Left lung (tissue), 10 donors: ENCODE results near the gene C9orf50. TPM values are rescaled to one million over a fixed set of nuclear protein-coding genes. Genes with fewer than 3 reads are reported as not detected.
"Not testable (repeated sequence)": the region's sequence is repeated elsewhere in the genome, so short reads cannot be mapped to it uniquely, and the experiment has no call there.

Source experiments
- ATAC-seq: fragments of 200-7000 bp; cut with Tn5 transposase; one replicate; pipeline ENCODE4 v1.9.1; 2020; ENCODE audit warnings: moderate library complexity
- DNase-seq, 4 donors: peaks; one replicate each; pipeline ENCODE4 v3.0.0-alpha.2; 2013 to 2020
- H3K27ac ChIP-seq, 2 donors: fragments of 200-600 bp; sonication (generic) in 1 of 2; one replicate each; pipeline versions ENCODE4 v1.5.0 to v1.8.0; 2020 to 2021
- H3K27me3 ChIP-seq, 2 donors: fragments of 200-600 bp; sonication (generic) in 1 of 2; one replicate each; pipeline versions ENCODE4 v1.5.0 to v1.8.0; 2020 to 2021
- H3K36me3 ChIP-seq, 2 donors: fragments of 200-600 bp; sonication (generic) in 1 of 2; one replicate each; pipeline versions ENCODE4 v1.5.0 to v1.8.0; 2020 to 2021
- H3K4me1 ChIP-seq, 2 donors: fragments of 200-600 bp; one replicate each; pipeline ENCODE4 v1.8.0; 2021
- H3K4me3 ChIP-seq, 2 donors: fragments of 200-600 bp; sonication (generic) in 1 of 2; one replicate each; pipeline versions ENCODE4 v1.5.0 to v1.8.0; 2020 to 2021; ENCODE audit warnings: mild to moderate bottlenecking in 1 of 2
- H3K9me3 ChIP-seq, 2 donors: fragments of 200-600 bp; sonication (generic) in 1 of 2; one replicate each; pipeline versions ENCODE4 v1.5.0 to v1.8.0; 2020 to 2021
- CTCF ChIP-seq, 2 donors: fragments of 200-600 bp; sonication (generic) in 1 of 2; IDR thresholded peaks; one replicate each; pipeline versions ENCODE4 v1.5.0 to v1.8.0; 2021; ENCODE audit warnings: antibody characterized with exemption in 2 of 2
- intact Hi-C, 2 donors: fragments of 100-400 bp; cut with DNase I; formaldehyde crosslinking; loops; one replicate each; pipeline versions ENCODE4 v1.11.2 to v1.14.2; 2022
- polyA plus RNA-seq, 6 donors: library from polyadenylated mRNA; unstranded; fragments of 120-200 nt; gene quantifications; one replicate each; pipeline ENCODE4 v1.2.1, GENCODE V29; 2013; ENCODE audit not compliant: insufficient read length in 6 of 6
- total RNA-seq, 2 donors: library from RNA; stranded (reverse); fragmentation: NEBNext Ultra II Directional; extraction: Animal tissue kit (Norgen Biotek cat#: 25700); gene quantifications; one replicate each; pipeline ENCODE4 v1.2.1, GENCODE V29; 2021
- donor health status: DM: no; HTN: yes; CAD: no.
- donor health status: DM: no; HTN: no; CAD: no.

Gene C9orf50
- total and polyA plus RNA-seq, 8 donors = 0.18 to 0.51 (median 0.44) TPM; not detected in 2

DNA sequence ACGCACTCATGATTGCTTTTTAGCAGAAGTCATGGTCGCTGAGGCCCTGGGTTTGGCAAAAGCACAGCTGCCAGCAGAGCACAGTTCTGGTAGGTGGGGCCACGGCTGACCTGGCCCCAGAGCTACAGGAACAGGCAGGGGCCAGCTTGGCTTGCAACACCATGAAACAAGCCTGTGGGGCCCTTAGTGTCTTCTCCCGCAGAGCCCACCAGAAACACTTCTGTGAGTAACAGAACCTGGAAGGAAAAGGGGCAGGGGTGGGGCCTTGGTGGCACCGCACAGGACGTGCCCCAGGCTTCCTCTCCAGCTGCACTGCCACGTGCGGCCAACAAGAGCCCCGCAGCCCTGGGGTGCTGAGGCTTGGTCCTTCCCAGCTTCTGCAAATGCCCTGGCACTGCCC lies 16.2 kb upstream of the C9orf50 start:
- Histone ChIP-seq H3K4me3 (no peak overlapping the region), H3K36me3 (peaks cover 0 to 75% of the 10 kb centered on the region in 2 donors), H3K9me3 (no peaks in the 10 kb centered on the region), H3K27me3 (no peaks in the 10 kb centered on the region), H3K27ac (no peak overlapping the region), H3K4me1 (peaks cover 8 to 26% of the 10 kb centered on the region in 2 donors)
- ATAC-seq (no peak), DNase-seq (peak in 1 of 4 donors; percentile 60)
- intact Hi-C loops = loop anchor here in 1 of 2 donors (10.0 kb wide), 1 partner anchor 158 kb away; no protein-coding TSS in a partner anchor
- TF ChIP-seq CTCF (IDR thresholded peaks at IDR 0.05) = no peak

- H3K27ac ChIP-seq, H3K27me3 ChIP-seq, ATAC-seq, H3K4me3 ChIP-seq, H3K9me3 ChIP-seq: not testable (repeated sequence)
- peak in 1 of 4 donors; percentile 28 for DNase-seq
- H3K36me3 ChIP-seq = peaks cover 0 to 82% of the 10 kb centered on the region in 2 donors
- peaks cover 8 to 29% of the 10 kb centered on the region in 2 donors for H3K4me1 ChIP-seq
- intact Hi-C loops = loop anchor here in 1 of 2 donors (10.0 kb wide), 1 partner anchor 158 kb away; no protein-coding TSS in a partner anchor
Observed at GRCh38 chr9:129636343-129636742, 15.4 kb upstream of the C9orf50 start.

DNA sequence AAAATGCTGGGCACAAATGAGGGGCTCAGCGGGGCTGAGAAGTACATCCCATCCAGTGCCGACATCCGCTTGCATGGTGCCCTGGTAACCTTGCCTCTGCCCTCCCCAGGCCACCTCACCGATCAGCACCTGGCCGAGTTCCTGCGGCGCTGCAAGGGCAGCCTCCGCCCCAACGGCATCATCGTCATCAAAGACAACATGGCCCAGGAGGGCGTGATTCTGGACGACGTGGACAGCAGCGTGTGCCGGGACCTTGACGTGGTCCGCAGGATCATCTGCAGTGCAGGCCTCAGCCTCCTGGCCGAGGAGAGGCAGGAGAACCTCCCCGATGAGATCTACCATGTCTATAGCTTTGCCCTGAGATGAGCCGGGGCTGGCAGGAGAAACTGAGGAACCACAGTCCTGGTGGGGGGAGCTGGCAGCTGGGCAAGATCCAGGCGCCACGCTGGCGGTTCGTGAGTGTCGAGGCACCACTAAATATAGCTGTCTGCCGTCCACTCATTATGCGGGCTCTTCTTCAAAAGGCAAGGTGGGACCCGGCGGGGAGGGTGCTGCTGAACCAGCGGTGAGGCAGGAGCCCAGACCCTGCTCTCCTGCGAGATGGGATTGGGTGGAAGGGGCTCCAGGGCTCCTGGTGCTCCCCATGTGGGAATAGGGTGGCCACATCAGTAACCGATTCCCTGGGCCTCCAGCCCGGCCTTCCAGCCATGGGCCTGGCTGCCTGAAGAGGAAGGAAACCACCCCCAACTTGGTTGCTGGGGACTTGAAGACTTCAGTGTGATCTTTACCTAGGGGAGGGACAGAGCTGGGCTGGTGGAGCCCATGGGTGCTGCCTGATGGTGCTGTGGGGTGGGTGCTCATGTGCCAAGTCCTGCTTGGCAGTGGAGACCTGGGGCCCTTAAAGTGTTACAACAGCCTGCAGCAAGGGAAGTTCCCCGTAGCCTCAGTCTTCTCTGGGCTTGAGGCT lies 14.5 kb upstream of the C9orf50 start:
- intact Hi-C loops = loop anchor here in 1 of 2 donors (10.0 kb wide), 1 partner anchor 159 kb away; no protein-coding TSS in a partner anchor
- ATAC-seq = no peak
- peaks cover 0 to 84% of the 10 kb centered on the region in 2 donors for H3K36me3 ChIP-seq

DNA sequence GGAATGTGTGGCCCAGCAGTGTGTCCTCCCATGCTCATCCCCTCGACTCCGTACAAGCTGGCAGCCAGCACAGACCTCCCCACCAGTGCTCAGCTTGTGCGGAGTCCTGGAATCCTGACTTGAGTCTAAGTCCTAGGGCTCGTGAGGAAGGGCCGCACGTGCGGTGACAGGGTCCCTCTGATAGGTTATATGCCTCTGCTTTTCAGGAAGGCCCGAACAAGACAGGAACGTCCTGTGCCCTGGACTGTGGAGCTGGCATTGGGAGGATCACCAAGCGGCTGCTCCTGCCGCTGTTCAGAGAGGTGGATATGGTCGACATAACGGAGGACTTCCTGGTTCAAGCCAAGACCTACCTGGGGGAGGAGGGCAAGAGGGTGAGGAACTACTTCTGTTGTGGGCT lies 12.9 kb upstream of the C9orf50 start:
- H3K36me3 ChIP-seq = peaks cover 0 to 76% of the 10 kb centered on the region in 2 donors
- H3K4me3 ChIP-seq = no peak overlapping the region
- intact Hi-C loops = loop anchor here in 1 of 2 donors (10.0 kb wide), 1 partner anchor 161 kb away; no protein-coding TSS in a partner anchor
- ATAC-seq = no peak
- no peaks in the 10 kb centered on the region for H3K9me3 ChIP-seq
- H3K4me1 ChIP-seq = peaks cover 0 to 33% of the 10 kb centered on the region in 2 donors
- DNase-seq = peak in 1 of 4 donors; percentile 57
- no peak overlapping the region for H3K27ac ChIP-seq
- H3K27me3 ChIP-seq = no peaks in the 10 kb centered on the region
- no peak for TF ChIP-seq CTCF (IDR thresholded peaks at IDR 0.05)

More for the DNA sequence above, 14.5 kb upstream of the C9orf50 start:
- Histone ChIP-seq H3K9me3 (no peaks in the 10 kb centered on the region), H3K4me1 (peaks cover 0 to 29% of the 10 kb centered on the region in 2 donors), H3K27ac (no peak overlapping the region), H3K4me3 (no peak overlapping the region), H3K27me3 (no peaks in the 10 kb centered on the region)
- DNase-seq = peak in 1 of 4 donors; percentile 54
- no peak for TF ChIP-seq CTCF (IDR thresholded peaks at IDR 0.05)

DNA sequence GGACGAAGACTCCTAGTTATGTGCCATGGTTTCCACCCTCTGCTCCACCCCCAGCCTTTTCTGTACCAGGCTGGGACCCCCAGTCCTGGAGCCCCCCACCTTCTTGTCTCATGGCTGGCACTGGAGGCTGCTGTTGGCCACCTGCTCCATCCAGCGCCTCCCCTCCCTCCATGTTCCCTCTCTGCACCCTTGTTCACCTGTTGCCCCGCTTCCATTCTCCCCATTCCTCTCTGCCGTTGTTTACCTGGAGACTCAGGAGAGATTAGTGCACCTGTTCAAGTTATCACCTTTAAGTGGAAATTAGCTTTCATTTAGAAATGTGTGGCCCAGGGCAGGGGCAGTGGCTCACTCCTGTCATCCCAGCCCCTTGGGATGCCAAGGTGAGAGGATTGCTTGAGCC lies 12.3 kb upstream of the C9orf50 start:
- H3K9me3 ChIP-seq = no peaks in the 10 kb centered on the region
- no peaks in the 10 kb centered on the region for H3K27me3 ChIP-seq
- intact Hi-C loops = loop anchor here in 1 of 2 donors (10.0 kb wide), 1 partner anchor 162 kb away; no protein-coding TSS in a partner anchor
- no peak overlapping the region for H3K27ac ChIP-seq
- peaks cover 0 to 73% of the 10 kb centered on the region in 2 donors for H3K36me3 ChIP-seq
- no peak overlapping the region for H3K4me3 ChIP-seq
- DNase-seq (peak in 1 of 4 donors; percentile 19), ATAC-seq (no peak)
- TF ChIP-seq CTCF (IDR thresholded peaks at IDR 0.05) = no peak
- H3K4me1 ChIP-seq = peaks cover under 1 to 40% of the 10 kb centered on the region in 2 donors
